T-helper 2 cell (primary cell): ENCODE data around the gene RASSF8.

Experiments used
- DNase-seq, 5 experiments: peaks; one replicate each; pipeline versions ENCODE4 v3.0.0 to v3.0.0-alpha.2; 2012 to 2022

Gene RASSF8

GRCh38 chr12:26113853-26114719 lies 155.6 kb downstream of the RASSF8 start:
- peak in 4 of 5 experiments; percentile 30 to 82 (median 58) for DNase-seq

DNA sequence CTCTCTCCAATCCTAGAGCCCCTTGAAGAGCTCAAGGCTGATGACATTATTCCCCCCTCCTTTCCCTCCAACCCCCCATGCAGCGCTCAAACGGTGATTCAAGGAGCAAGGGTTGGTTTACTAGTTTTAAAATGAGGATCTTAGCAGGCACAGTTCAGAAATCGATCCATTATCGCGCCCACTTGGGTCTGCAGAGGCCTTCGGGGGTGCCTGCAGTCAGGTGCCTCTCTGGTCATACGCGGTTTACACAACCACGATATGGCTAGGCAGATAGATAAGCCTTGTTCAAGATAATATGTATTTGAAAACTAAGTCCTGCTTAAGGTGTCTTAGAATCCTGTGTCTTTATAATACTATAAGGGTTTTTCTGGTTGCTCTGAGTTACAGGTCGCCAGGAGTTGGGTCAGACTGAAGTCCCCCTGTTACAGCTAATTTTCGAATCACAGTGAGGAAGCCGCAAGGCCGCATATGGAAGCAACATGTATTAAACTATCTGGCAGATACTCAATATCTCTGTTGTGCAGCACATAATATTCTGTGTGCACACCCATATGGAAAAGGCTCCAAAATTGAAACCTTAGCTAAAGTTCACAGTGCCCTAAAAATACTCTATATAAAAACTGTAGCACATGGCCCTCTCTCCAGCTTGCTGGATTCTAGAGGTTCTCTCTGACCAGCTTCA lies 156.4 kb downstream of the RASSF8 start:
- DNase-seq, result no peak

- DNase-seq, result no peak
Observed at GRCh38 chr12:26116829-26117715, 158.6 kb downstream of the RASSF8 start.

- no peak for DNase-seq
Observed at GRCh38 chr12:26118308-26118707, 159.8 kb downstream of the RASSF8 start.

GRCh38 chr12:26119391-26119989 lies 161.0 kb downstream of the RASSF8 start:
- DNase-seq, result peak in 1 of 5 experiments; percentile 17

- no peak for DNase-seq
Observed at GRCh38 chr12:26120561-26121274, 162.2 kb downstream of the RASSF8 start.

GRCh38 chr12:26121323-26122060 lies 163.0 kb downstream of the RASSF8 start:
- no peak for DNase-seq

DNA sequence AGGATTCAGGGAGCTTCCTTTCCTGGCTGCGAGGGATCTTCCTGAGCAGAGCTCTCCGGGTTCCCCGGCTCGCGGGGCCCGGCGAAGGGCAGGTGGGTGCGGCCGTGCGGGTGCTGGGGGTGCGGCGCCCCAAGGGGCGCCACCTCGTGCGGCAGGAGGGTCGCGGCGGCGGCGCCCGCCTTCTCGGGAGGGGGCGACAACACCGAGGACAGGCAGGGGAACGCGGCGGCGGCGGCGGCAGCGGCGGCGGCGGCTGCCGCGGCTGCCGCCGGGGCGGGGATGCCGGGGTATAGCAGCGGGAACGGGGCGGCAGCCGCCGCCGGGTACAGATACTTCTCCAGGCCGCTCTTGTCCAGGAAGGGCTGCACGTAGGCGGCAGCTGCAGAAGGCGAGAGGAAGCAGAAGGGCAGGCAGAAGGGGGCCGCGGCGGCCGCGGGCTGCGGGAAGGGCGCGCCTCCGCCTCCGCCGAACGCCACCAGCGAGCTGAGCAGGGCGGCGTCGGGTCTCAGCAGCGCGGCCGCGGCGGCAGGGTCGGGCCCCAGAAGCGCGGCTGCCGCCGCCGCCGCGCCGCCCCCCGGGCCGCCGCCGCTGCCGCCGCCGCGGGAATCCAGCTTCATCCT lies 163.7 kb downstream of the RASSF8 start:
- peak in 2 of 5 experiments; percentile 10 to 45 for DNase-seq

- peak in 1 of 5 experiments; percentile 29 for DNase-seq
Observed at GRCh38 chr12:26122681-26123481, 164.4 kb downstream of the RASSF8 start.

DNA sequence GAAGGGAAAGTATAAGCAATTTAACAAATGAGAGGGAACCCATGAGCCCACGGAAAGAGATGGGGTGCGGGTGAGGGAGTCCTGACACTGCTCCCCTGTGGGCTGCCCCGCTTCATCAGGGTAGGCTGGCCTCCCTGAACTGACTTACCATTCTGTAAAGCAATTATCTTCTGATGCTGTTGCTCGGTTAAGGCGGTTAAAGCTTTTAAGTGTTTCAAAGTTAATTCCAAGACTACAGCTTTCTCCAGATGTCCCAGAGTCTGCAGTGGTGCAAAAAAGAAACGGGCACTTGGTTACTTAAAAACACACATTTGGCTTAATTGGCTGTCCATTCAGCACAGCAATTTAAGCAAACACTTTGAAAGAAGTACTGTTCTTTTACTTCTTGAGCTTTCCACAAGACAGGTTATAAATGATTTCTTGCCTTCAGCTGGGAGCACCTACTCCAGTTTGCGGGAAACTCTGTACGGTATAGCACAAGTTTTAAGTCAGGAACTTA lies 165.0 kb downstream of the RASSF8 start:
- no peak for DNase-seq

- DNase-seq, result peak in 1 of 5 experiments; percentile 33
Observed at GRCh38 chr12:26124446-26125399, 166.2 kb downstream of the RASSF8 start, which contains the start of gene BHLHE41. BHLHE41 (minus strand) TSS chr12:26125037; CDS start chr12:26124779, 258 bp downstream.

- DNase-seq, result peak in 3 of 5 experiments; percentile 6 to 48 (median 6)
Observed at GRCh38 chr12:26125400-26126339, 167.2 kb downstream of the RASSF8 start.

- DNase-seq, result peak in 1 of 5 experiments; percentile 52
Observed at GRCh38 chr12:26126340-26127284, 168.1 kb downstream of the RASSF8 start.

- DNase-seq, result no peak
Observed at GRCh38 chr12:26127404-26127803, 168.9 kb downstream of the RASSF8 start.

DNA sequence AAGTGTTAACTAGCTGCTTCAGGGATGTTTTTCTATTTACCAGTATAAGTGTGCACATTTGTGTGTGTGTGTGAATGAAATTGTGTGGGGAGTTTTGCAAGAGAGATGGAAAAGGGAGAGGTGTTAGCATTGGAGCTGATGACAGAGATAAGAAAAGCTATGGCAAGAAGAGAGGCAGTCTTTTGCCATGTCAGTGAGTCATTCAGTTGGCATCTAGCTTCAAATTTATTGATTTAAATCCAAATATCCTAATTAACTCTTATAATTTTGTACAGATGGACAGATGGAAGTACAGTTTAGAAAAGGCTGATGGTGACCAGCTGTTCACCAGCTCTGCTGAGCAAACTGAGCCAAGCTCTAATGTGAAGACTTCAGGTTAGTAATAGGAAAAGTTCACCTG lies 169.7 kb downstream of the RASSF8 start:
- no peak for DNase-seq
